OCI-LY1 (cell line): ENCODE results near the gene MRPS12.

ENCODE experiments used
- H2AFZ ChIP-seq: fragments of 200-600 bp; sonication (generic), shearing (Covaris generic); 2 replicates; pipeline ENCODE4 v1.6.0; 2014; ENCODE audit warnings: antibody characterized with exemption, mild to moderate bottlenecking, low read length
- H3F3A ChIP-seq: fragments of 200-600 bp; sonication (generic), shearing (Covaris generic); 2 replicates; pipeline ENCODE4 v1.6.0; 2014; ENCODE audit warnings: mild to moderate bottlenecking, antibody characterized with exemption, low read length, moderate library complexity; ENCODE audit not compliant: insufficient read depth
- H3K27ac ChIP-seq: fragments of 200-600 bp; sonication (generic); 2 replicates; pipeline ENCODE4 v1.5.1; 2014; ENCODE audit warnings: low read length, mixed run types, mild to moderate bottlenecking, low read depth; ENCODE audit not compliant: poor library complexity, severe bottlenecking
- H3K27me3 ChIP-seq: fragments of 200-600 bp; sonication (generic); 2 replicates; pipeline ENCODE4 v1.6.0; 2014; ENCODE audit warnings: antibody characterized with exemption, mild to moderate bottlenecking, low read length, moderate library complexity; ENCODE audit not compliant: insufficient read depth
- H3K36me3 ChIP-seq: fragments of 200-600 bp; sonication (generic); 2 replicates; pipeline ENCODE4 v1.6.1; 2014; ENCODE audit warnings: mild to moderate bottlenecking, antibody characterized with exemption, low read length, moderate library complexity, mixed read lengths; ENCODE audit not compliant: insufficient read depth
- H3K4me1 ChIP-seq: fragments of 200-600 bp; sonication (generic); 2 replicates; pipeline ENCODE4 v1.5.1; 2014; ENCODE audit warnings: mild to moderate bottlenecking, low read length, moderate library complexity; ENCODE audit not compliant: insufficient read depth, severe bottlenecking
- H3K4me2 ChIP-seq: fragments of 200-600 bp; sonication (generic), shearing (Covaris generic); 2 replicates; pipeline ENCODE4 v1.6.1; 2014; ENCODE audit warnings: low read length
- H3K4me3 ChIP-seq: fragments of 200-600 bp; sonication (generic); 2 replicates; pipeline ENCODE4 v1.5.1; 2014; ENCODE audit warnings: low read length, low read depth, mild to moderate bottlenecking, mixed read lengths; ENCODE audit not compliant: poor library complexity, severe bottlenecking
- H3K79me2 ChIP-seq: fragments of 200-600 bp; shearing (Covaris generic); 2 replicates; pipeline ENCODE4 v1.6.1; 2016; ENCODE audit warnings: mixed run types, low read length, mixed read lengths; ENCODE audit not compliant: insufficient read depth
- H3K9ac ChIP-seq: fragments of 200-600 bp; sonication (generic), shearing (Covaris generic); 2 replicates; pipeline ENCODE4 v1.6.1; 2014; ENCODE audit warnings: mild to moderate bottlenecking, low read length, mixed read lengths
- H3K9me2 ChIP-seq: fragments of 200-600 bp; sonication (generic), shearing (Covaris generic); 2 replicates; pipeline ENCODE4 v1.6.1; 2014; ENCODE audit warnings: low read depth, mild to moderate bottlenecking, low read length, mixed read lengths
- H3K9me3 ChIP-seq: fragments of 200-600 bp; shearing (Covaris generic); 2 replicates; pipeline ENCODE4 v1.6.1; 2014; ENCODE audit warnings: low read length, mixed read lengths
- H4K20me1 ChIP-seq: fragments of 200-600 bp; sonication (generic), shearing (Covaris generic); 2 replicates; pipeline ENCODE4 v1.6.0; 2016; ENCODE audit warnings: mild to moderate bottlenecking, low read length; ENCODE audit not compliant: insufficient read depth
- CTCF ChIP-seq: fragments of 200-600 bp; sonication (generic), shearing (Covaris generic); IDR thresholded peaks from 2 replicates; pipeline ENCODE4 v1.5.1; 2017; ENCODE audit warnings: mild to moderate bottlenecking, antibody characterized with exemption, low read length, moderate library complexity, mixed read lengths
- EZH2 ChIP-seq: fragments of 200-600 bp; sonication (generic), shearing (Covaris generic); IDR thresholded peaks from 2 replicates; pipeline ENCODE4 v1.8.0; 2017; ENCODE audit warnings: borderline replicate concordance, mixed run types, mild to moderate bottlenecking, antibody characterized with exemption, low read length, moderate library complexity, mixed read lengths

The MRPS12 gene

GRCh38 chr19:38946229-38947010 lies 15.7 kb downstream of the MRPS12 start:
- H3K27ac ChIP-seq, result no peak overlapping the region

GRCh38 chr19:38949580-38950367 lies 19.0 kb downstream of the MRPS12 start:
- H3K27ac ChIP-seq, result no peak overlapping the region
- TF ChIP-seq EZH2, result no peak
- no peak for TF ChIP-seq CTCF
- H3K4me3 ChIP-seq, result no peak overlapping the region
- no peaks in the 10 kb centered on the region for H3K9me3 ChIP-seq
- no peaks in the 10 kb centered on the region for H3K4me1 ChIP-seq
- no peaks in the 10 kb centered on the region for H3F3A ChIP-seq
- no peaks in the 10 kb centered on the region for H3K9me2 ChIP-seq
- H2AFZ ChIP-seq, result no peak overlapping the region
- no peak overlapping the region for H3K9ac ChIP-seq
- no peaks in the 10 kb centered on the region for H3K79me2 ChIP-seq
- 0 out of 2 replicates have a peak, but pooled peaks cover 6% of the 10 kb centered on the region for H3K27me3 ChIP-seq
- no peak overlapping the region for H3K4me2 ChIP-seq
- H4K20me1 ChIP-seq, result no peaks in the 10 kb centered on the region
- H3K36me3 ChIP-seq, result no peaks in the 10 kb centered on the region

More at GRCh38 chr19:38946229-38947010, 15.7 kb downstream of the MRPS12 start:
- TF ChIP-seq EZH2 (no peak), CTCF (no peak)
- Histone ChIP-seq H3K9me3 (no peaks in the 10 kb centered on the region), H3F3A (no peaks in the 10 kb centered on the region), H3K4me1 (no peaks in the 10 kb centered on the region), H3K79me2 (no peaks in the 10 kb centered on the region), H3K9ac (no peak overlapping the region), H3K9me2 (no peaks in the 10 kb centered on the region), H2AFZ (no peak overlapping the region), H4K20me1 (no peaks in the 10 kb centered on the region), H3K27me3 (no peaks in the 10 kb centered on the region; the same call in 1 of the 2 replicates), H3K36me3 (no peaks in the 10 kb centered on the region), H3K4me3 (no peak overlapping the region), H3K4me2 (no peak overlapping the region)

GRCh38 chr19:38951187-38951586 lies 20.4 kb downstream of the MRPS12 start:
- no peaks in the 10 kb centered on the region for H3K9me2 ChIP-seq
- H3K36me3 ChIP-seq, result no peaks in the 10 kb centered on the region
- H3K27me3 ChIP-seq, result 0 out of 2 replicates have a peak, but pooled peaks cover 6% of the 10 kb centered on the region
- H3K79me2 ChIP-seq, result no peaks in the 10 kb centered on the region
- H3K4me3 ChIP-seq, result no peak overlapping the region
- no peaks in the 10 kb centered on the region for H4K20me1 ChIP-seq
- H3K4me2 ChIP-seq, result no peak overlapping the region
- H3K9me3 ChIP-seq, result no peaks in the 10 kb centered on the region
- no peak overlapping the region for H2AFZ ChIP-seq
- no peak overlapping the region for H3K9ac ChIP-seq
- no peaks in the 10 kb centered on the region for H3K4me1 ChIP-seq
- H3K27ac ChIP-seq, result no peak overlapping the region
- H3F3A ChIP-seq, result no peaks in the 10 kb centered on the region
- TF ChIP-seq CTCF (no peak), EZH2 (no peak)
